OCI-LY1 (cell line): ENCODE data around the gene GUK1.

Source experiments
- CTCF ChIP-seq: fragments of 200-600 bp; sonication (generic), shearing (Covaris generic); IDR thresholded peaks from 2 replicates; pipeline ENCODE4 v1.5.1; 2017; ENCODE audit warnings: mild to moderate bottlenecking, antibody characterized with exemption, low read length, moderate library complexity, mixed read lengths
- EZH2 ChIP-seq: fragments of 200-600 bp; sonication (generic), shearing (Covaris generic); IDR thresholded peaks from 2 replicates; pipeline ENCODE4 v1.8.0; 2017; ENCODE audit warnings: borderline replicate concordance, mixed run types, mild to moderate bottlenecking, antibody characterized with exemption, low read length, moderate library complexity, mixed read lengths

GRCh38 chr1:228101614-228101993 is 38.5 kb upstream of the GUK1 start:
- TF ChIP-seq CTCF (no peak), EZH2 (no peak)
